ENCODE measurements around the gene LPP.

LPP gene

GRCh38 chr3:188209034-188209433 is 55.1 kb downstream of the LPP start:
- no peak for DNase-seq (ENCODE audit: extremely low read depth, low read depth)
- H3K4me3 ChIP-seq (replicated peaks; ENCODE audit: low read depth, low read length) = no peak overlapping the region
- TF ChIP-seq, protein P1, sequence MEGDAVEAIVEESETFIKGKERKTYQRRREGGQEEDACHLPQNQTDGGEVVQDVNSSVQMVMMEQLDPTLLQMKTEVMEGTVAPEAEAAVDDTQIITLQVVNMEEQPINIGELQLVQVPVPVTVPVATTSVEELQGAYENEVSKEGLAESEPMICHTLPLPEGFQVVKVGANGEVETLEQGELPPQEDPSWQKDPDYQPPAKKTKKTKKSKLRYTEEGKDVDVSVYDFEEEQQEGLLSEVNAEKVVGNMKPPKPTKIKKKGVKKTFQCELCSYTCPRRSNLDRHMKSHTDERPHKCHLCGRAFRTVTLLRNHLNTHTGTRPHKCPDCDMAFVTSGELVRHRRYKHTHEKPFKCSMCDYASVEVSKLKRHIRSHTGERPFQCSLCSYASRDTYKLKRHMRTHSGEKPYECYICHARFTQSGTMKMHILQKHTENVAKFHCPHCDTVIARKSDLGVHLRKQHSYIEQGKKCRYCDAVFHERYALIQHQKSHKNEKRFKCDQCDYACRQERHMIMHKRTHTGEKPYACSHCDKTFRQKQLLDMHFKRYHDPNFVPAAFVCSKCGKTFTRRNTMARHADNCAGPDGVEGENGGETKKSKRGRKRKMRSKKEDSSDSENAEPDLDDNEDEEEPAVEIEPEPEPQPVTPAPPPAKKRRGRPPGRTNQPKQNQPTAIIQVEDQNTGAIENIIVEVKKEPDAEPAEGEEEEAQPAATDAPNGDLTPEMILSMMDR (IDR thresholded peaks at IDR 0.05; ENCODE audit: low read depth, low read length, missing control alignments) = no peak

DNA sequence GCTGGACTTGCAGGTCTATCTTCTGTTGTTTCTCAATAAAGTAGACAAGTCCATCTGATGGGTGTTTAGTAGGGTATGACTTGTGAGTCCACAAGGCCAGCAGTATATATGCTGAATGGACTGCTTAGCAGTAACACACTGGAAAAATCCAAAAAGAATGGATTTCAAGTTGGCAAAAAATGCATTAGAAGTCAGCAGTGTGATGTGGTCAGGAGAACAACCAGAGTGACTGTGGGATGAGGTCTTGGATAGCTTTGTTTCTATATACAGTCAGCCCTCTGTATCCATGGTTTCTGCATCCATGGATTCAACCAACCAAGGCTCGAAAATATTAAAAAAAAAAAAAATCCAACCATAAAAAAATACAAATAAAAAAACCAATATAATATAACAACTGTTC is 55.8 kb downstream of the LPP start:
- TF ChIP-seq, protein P1 (IDR thresholded peaks at IDR 0.05; ENCODE audit: low read depth, low read length, missing control alignments) = no peak
- no peak for DNase-seq (ENCODE audit: extremely low read depth, low read depth)

DNA sequence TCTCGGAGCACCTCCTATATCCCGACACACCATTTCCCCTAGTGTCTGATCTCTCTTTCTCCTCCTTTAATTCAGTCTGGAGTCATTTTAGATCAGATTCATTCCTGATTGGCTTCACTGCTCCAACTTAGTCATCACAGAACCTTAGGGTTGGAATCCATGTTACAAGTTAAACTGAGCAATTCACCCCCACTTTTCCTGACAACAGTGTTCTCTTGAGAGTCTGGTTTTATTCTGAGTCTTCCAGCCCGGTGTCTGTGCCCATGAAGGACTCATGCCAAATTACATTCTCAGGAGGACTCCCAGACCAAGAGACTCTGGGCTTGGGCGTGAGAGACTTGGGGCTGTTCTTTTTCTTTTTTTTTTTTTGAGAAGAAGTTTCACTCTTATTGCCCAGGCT is 57.5 kb downstream of the LPP start:
- TF ChIP-seq, protein P1 (IDR thresholded peaks at IDR 0.05; ENCODE audit: low read depth, low read length, missing control alignments) = no peak
- no peak for DNase-seq (ENCODE audit: extremely low read depth, low read depth)
- H3K4me3 ChIP-seq (replicated peaks; ENCODE audit: low read depth, low read length) = no peak overlapping the region

More for the DNA sequence above, 55.8 kb downstream of the LPP start:
- H3K4me3 ChIP-seq (replicated peaks; ENCODE audit: low read depth, low read length) = no peak overlapping the region

- no peak overlapping the region for H3K4me3 ChIP-seq (replicated peaks; ENCODE audit: low read depth, low read length)
- TF ChIP-seq, protein P1 (IDR thresholded peaks at IDR 0.05; ENCODE audit: low read depth, low read length, missing control alignments) = no peak
- DNase-seq (ENCODE audit: extremely low read depth, low read depth) = no peak
Measured at GRCh38 chr3:188212308-188212969, 58.5 kb downstream of the LPP start.

- TF ChIP-seq, protein P1 (IDR thresholded peaks at IDR 0.05; ENCODE audit: low read depth, low read length, missing control alignments) = no peak
- no peak for DNase-seq (ENCODE audit: extremely low read depth, low read depth)
- no peak overlapping the region for H3K4me3 ChIP-seq (replicated peaks; ENCODE audit: low read depth, low read length)
Measured at GRCh38 chr3:188214442-188214841, 60.5 kb downstream of the LPP start.

GRCh38 chr3:188215129-188215528 is 61.2 kb downstream of the LPP start:
- DNase-seq (ENCODE audit: extremely low read depth, low read depth) = no peak
- TF ChIP-seq, protein P1 (IDR thresholded peaks at IDR 0.05; ENCODE audit: low read depth, low read length, missing control alignments) = no peak
- H3K4me3 ChIP-seq (replicated peaks; ENCODE audit: low read depth, low read length) = no peak overlapping the region

DNA sequence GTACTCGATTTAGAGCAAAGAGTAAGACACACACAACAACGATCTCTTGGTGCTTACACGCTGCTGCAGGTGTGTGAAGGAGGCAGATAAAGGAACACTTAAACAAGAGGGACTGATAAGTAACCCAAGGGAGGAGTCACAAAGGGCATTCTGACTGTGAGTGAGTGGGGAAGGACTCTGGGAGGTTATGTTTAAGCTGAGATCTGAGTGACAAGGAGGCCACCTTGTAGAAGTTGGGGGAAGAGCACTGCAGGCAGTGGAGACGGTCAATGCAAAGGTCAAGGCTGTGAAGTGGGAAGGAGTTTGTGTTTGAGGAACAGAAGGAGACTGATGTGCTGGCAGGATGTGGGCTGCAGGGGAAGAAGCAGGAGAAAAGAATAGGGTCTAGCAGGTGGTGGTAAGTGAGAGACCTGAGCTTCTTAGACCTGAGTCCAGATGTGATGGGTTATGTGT is 63.1 kb downstream of the LPP start:
- TF ChIP-seq, protein P1 (IDR thresholded peaks at IDR 0.05; ENCODE audit: low read depth, low read length, missing control alignments) = no peak
- H3K4me3 ChIP-seq (replicated peaks; ENCODE audit: low read depth, low read length) = no peak overlapping the region
- DNase-seq (ENCODE audit: extremely low read depth, low read depth) = no peak
